Measurements from ENCODE around the gene APOL5.
"Not testable (repeated sequence)": the region's sequence is repeated elsewhere in the genome, so short reads cannot be mapped to it uniquely, and the experiment has no call there.

APOL5 gene

GRCh38 chr22:35688913-35689675 is 28.6 kb upstream of the APOL5 start:
- DNase-seq (ENCODE audit: low spot score) = no peak
- no peak for TF ChIP-seq CTCF (IDR thresholded peaks at IDR 0.05; ENCODE audit: borderline replicate concordance, control extremely low read depth, extremely low read depth, insufficient read depth, missing control alignments)
- in situ Hi-C loops (cut with MboI; ENCODE audit: low sequenced_read_pairs, unreplicated experiment) = no loop called here

DNA sequence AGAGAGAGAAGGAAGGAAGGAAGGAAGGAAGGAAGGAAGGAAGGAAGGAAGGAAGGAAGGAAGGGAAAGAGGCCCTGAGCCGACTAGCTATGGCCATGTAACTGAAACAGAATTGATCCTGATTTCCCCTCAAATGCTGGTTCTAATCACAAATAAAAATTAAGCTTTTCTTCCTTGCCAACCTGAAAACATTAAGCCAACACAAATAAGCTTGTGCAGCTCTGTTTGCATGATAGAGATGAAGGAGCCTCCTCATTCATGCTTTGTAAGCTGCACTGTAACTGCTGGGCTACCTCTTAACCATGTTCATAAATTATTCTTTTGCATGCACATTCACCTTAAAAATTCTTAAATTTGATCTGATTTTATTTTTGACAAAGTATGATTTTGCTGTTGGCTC is 27.7 kb upstream of the APOL5 start:
- in situ Hi-C loops (cut with MboI; ENCODE audit: low sequenced_read_pairs, unreplicated experiment) = no loop called here
- DNase-seq (ENCODE audit: low spot score) = no peak
- no peak for TF ChIP-seq CTCF (IDR thresholded peaks at IDR 0.05; ENCODE audit: borderline replicate concordance, control extremely low read depth, extremely low read depth, insufficient read depth, missing control alignments)

DNA sequence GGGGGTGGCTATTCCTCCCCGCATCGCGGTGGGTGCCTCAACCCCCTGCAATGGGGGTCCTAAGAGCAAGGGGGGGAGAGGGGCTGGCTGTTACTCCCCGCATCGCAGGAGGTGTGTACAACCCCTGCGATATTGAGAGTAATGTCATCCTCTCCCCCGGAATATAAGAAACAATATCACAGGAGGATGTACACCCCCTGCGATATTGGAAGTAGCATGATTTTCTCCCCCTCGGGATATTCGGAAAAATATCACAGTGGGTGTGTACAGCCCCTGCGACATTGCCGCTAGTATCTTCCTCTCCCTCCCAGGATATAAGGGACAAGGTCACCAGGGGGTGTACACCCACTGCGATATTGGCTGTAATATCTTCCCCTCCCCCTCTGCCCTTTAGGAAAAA is 22.5 kb upstream of the APOL5 start:
- no peak for TF ChIP-seq CTCF (IDR thresholded peaks at IDR 0.05; ENCODE audit: borderline replicate concordance, control extremely low read depth, extremely low read depth, insufficient read depth, missing control alignments)
- in situ Hi-C loops (cut with MboI; ENCODE audit: low sequenced_read_pairs, unreplicated experiment) = no loop called here
- no peak for DNase-seq (ENCODE audit: low spot score)

DNA sequence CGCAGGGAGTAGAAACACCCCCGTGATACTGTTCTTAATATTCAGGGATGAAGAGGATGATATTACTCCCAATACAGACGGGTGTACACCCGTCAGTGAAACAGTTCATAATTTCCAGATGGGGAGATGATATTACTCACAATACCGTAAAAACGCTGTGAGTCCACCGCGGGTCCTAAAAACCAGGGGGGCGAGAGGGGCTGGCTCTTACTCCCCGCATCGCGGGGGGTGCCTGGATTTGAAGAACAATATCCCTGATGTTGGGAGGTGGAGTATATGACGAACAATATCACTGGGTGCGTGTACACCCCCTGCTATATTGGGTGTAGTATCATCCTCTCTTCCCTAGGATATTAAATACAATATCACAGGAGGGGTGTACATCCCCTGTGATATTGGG is 20.5 kb upstream of the APOL5 start:
- no peak for DNase-seq (ENCODE audit: low spot score)
- TF ChIP-seq CTCF (IDR thresholded peaks at IDR 0.05; ENCODE audit: borderline replicate concordance, control extremely low read depth, extremely low read depth, insufficient read depth, missing control alignments) = no peak
- in situ Hi-C loops (cut with MboI; ENCODE audit: low sequenced_read_pairs, unreplicated experiment) = no loop called here

- DNase-seq (ENCODE audit: low spot score); in situ Hi-C loops (cut with MboI; ENCODE audit: low sequenced_read_pairs, unreplicated experiment): not testable (repeated sequence)
These were observed 17.8 kb upstream of the APOL5 start for GRCh38 chr22:35699852-35700251.

GRCh38 chr22:35703861-35704584 is 13.6 kb upstream of the APOL5 start:
- TF ChIP-seq CTCF (IDR thresholded peaks at IDR 0.05; ENCODE audit: borderline replicate concordance, control extremely low read depth, extremely low read depth, insufficient read depth, missing control alignments) = no peak
- in situ Hi-C loops (cut with MboI; ENCODE audit: low sequenced_read_pairs, unreplicated experiment) = no loop called here
- no peak for DNase-seq (ENCODE audit: low spot score)

GRCh38 chr22:35705141-35705540 is 12.5 kb upstream of the APOL5 start:
- no peak for TF ChIP-seq CTCF (IDR thresholded peaks at IDR 0.05; ENCODE audit: borderline replicate concordance, control extremely low read depth, extremely low read depth, insufficient read depth, missing control alignments)
- in situ Hi-C loops (cut with MboI; ENCODE audit: low sequenced_read_pairs, unreplicated experiment) = no loop called here
- no peak for DNase-seq (ENCODE audit: low spot score)
